ENCODE results near the gene APOBEC3A.

DNA sequence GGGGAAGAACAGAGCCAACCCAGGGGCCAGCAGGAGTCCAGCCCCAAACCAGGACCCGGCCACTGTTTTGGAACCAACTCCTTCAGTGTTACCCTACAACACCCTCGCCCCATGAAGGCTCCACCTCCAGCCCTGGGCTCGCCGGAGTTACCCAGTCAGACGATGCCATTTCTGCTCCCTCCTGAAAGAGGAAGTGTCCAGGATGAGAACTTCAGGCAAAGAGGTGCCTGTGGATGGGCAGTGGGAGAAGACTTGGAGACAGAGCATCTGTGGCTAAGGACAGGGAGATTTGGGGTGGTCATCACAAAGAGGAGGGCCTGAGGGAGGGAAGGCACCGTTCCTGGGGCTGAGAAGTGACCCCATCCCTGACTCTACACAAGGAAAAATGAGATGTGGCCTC, 38.7 kb downstream of the APOBEC3A start:
- TF ChIP-seq EP300 (IDR thresholded peaks at IDR 0.05): no peak
- no peak for TF ChIP-seq CTCF (IDR thresholded peaks at IDR 0.05)
- no peak for TF ChIP-seq POLR2A (IDR thresholded peaks at IDR 0.05)
